ENCODE data around the gene STAT1. TPM values are rescaled to one million over a fixed set of nuclear protein-coding genes. Genes with fewer than 3 reads are reported as not detected.

STAT1 gene
- total and polyA plus RNA-seq, 2 donors (not counting 1 experiment from before 2014, with no cell fraction given) = 128 to 171 TPM

DNA sequence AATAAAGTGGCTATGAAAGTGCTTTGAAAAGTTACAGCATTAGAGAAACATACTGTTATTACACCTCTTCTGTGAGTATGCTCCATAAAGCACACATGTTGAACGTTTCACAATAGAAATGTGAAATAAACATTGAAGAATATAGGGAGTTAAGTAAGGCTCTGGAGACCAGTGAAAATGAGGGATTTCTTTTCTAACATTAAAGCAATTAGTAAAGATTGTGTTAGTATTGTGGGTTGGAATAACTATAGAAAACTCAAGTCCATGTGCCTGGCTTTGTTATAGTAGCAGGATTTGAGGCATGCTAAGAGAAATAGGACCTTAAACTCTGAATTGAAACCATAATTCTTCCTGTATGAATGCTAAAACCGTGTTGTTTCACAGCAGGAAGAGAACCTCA, 70.3 kb downstream of the STAT1 start:
- TF ChIP-seq EZH2 (IDR thresholded peaks at IDR 0.05; ENCODE audit: low read length, missing control alignments) (no peak), CTCF (conservative IDR thresholded peaks at IDR 0.05 in 1 of 2, IDR thresholded peaks at IDR 0.05 in 1 of 2; ENCODE audit: low read depth in 1 of 2, low read length in 2 of 2) (no peak)
- Histone ChIP-seq H3K4me1 (ENCODE audit: control insufficient read depth, extremely low read depth, insufficient read depth, low read length) (peaks cover 14% of the 10 kb centered on the region), H3K9me3 (ENCODE audit: control insufficient read depth, insufficient read depth, low read depth, low read length) (no peaks in the 10 kb centered on the region), H3K4me2 (ENCODE audit: extremely low read depth, insufficient read depth, low read length) (no peak overlapping the region), H3K27ac (ENCODE audit: insufficient read depth, low read length) (no peak overlapping the region), H3K9ac (ENCODE audit: insufficient read depth, low read length) (no peak overlapping the region), H3K4me3 (replicated peaks in 1 of 4; ENCODE audit: control extremely low read depth in 1 of 4, insufficient read depth in 1 of 4, low read depth in 3 of 4, low read length in 4 of 4) (no peak overlapping the region), H3K27me3 (ENCODE audit: control insufficient read depth, insufficient read depth, low read length) (no peaks in the 10 kb centered on the region), H3K36me3 (ENCODE audit: control insufficient read depth, insufficient read depth, low read length) (no peaks in the 10 kb centered on the region), H4K20me1 (ENCODE audit: control insufficient read depth, extremely low read depth, insufficient read depth, low read length) (no peaks in the 10 kb centered on the region), H3K79me2 (ENCODE audit: control insufficient read depth, insufficient read depth, low read length) (no peaks in the 10 kb centered on the region), H2AFZ (ENCODE audit: low read length) (no peak overlapping the region)
- DNase-seq (ENCODE audit: low read depth in 2 of 2) = no peak

DNA sequence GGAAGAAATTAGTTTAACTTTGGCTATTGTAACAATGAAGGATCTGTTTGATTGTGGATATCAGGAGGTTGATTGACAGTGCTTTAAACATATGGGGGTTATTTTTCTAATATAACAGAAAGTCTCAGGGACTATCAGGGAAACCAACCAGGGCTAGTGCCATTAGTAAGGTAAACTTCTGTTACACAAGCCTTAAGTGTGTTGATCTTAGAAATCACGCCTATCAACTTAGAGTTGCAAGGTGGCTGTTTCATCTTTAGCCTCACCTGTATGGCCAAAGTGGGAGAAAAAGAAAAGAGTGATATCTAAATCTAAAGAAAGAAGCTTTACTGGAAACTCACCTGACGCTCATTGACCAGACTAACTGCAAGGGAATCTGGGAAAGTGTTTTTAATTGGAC, 71.3 kb downstream of the STAT1 start:
- H3K4me1 ChIP-seq (ENCODE audit: control insufficient read depth, extremely low read depth, insufficient read depth, low read length) = peaks cover 6% of the 10 kb centered on the region
- no peaks in the 10 kb centered on the region for H3K79me2 ChIP-seq (ENCODE audit: control insufficient read depth, insufficient read depth, low read length)
- no peak overlapping the region for H3K4me3 ChIP-seq (replicated peaks in 1 of 4; ENCODE audit: control extremely low read depth in 1 of 4, insufficient read depth in 1 of 4, low read depth in 3 of 4, low read length in 4 of 4)
- TF ChIP-seq EZH2 (IDR thresholded peaks at IDR 0.05; ENCODE audit: low read length, missing control alignments) (no peak), CTCF (conservative IDR thresholded peaks at IDR 0.05 in 1 of 2, IDR thresholded peaks at IDR 0.05 in 1 of 2; ENCODE audit: low read depth in 1 of 2, low read length in 2 of 2) (no peak)
- H3K27ac ChIP-seq (ENCODE audit: insufficient read depth, low read length) = no peak overlapping the region
- H3K36me3 ChIP-seq (ENCODE audit: control insufficient read depth, insufficient read depth, low read length) = no peaks in the 10 kb centered on the region
- no peaks in the 10 kb centered on the region for H3K27me3 ChIP-seq (ENCODE audit: control insufficient read depth, insufficient read depth, low read length)
- no peak overlapping the region for H2AFZ ChIP-seq (ENCODE audit: low read length)
- no peak overlapping the region for H3K4me2 ChIP-seq (ENCODE audit: extremely low read depth, insufficient read depth, low read length)
- no peaks in the 10 kb centered on the region for H3K9me3 ChIP-seq (ENCODE audit: control insufficient read depth, insufficient read depth, low read depth, low read length)
- DNase-seq (ENCODE audit: low read depth in 2 of 2) = no peak
- no peak overlapping the region for H3K9ac ChIP-seq (ENCODE audit: insufficient read depth, low read length)
- H4K20me1 ChIP-seq (ENCODE audit: control insufficient read depth, extremely low read depth, insufficient read depth, low read length) = no peaks in the 10 kb centered on the region

- H3K4me2 ChIP-seq (ENCODE audit: extremely low read depth, insufficient read depth, low read length) = no peak overlapping the region
- no peaks in the 10 kb centered on the region for H3K36me3 ChIP-seq (ENCODE audit: control insufficient read depth, insufficient read depth, low read length)
- DNase-seq (ENCODE audit: low read depth in 2 of 2) = no peak
- no peak overlapping the region for H3K4me3 ChIP-seq (replicated peaks in 1 of 4; ENCODE audit: control extremely low read depth in 1 of 4, insufficient read depth in 1 of 4, low read depth in 3 of 4, low read length in 4 of 4)
- TF ChIP-seq EZH2 (IDR thresholded peaks at IDR 0.05; ENCODE audit: low read length, missing control alignments) (no peak), CTCF (conservative IDR thresholded peaks at IDR 0.05 in 1 of 2, IDR thresholded peaks at IDR 0.05 in 1 of 2; ENCODE audit: low read depth in 1 of 2, low read length in 2 of 2) (no peak)
- H3K9me3 ChIP-seq (ENCODE audit: control insufficient read depth, insufficient read depth, low read depth, low read length) = no peaks in the 10 kb centered on the region
- H4K20me1 ChIP-seq (ENCODE audit: control insufficient read depth, extremely low read depth, insufficient read depth, low read length) = no peaks in the 10 kb centered on the region
- H3K27ac ChIP-seq (ENCODE audit: insufficient read depth, low read length) = no peak overlapping the region
- H3K27me3 ChIP-seq (ENCODE audit: control insufficient read depth, insufficient read depth, low read length) = no peaks in the 10 kb centered on the region
- peaks cover 3% of the 10 kb centered on the region for H3K4me1 ChIP-seq (ENCODE audit: control insufficient read depth, extremely low read depth, insufficient read depth, low read length)
- H3K79me2 ChIP-seq (ENCODE audit: control insufficient read depth, insufficient read depth, low read length) = no peaks in the 10 kb centered on the region
- H3K9ac ChIP-seq (ENCODE audit: insufficient read depth, low read length) = no peak overlapping the region
- no peak overlapping the region for H2AFZ ChIP-seq (ENCODE audit: low read length)
Observed at GRCh38 chr2:190941571-190941970, 72.4 kb downstream of the STAT1 start.
